Omental fat pad (tissue), 4 donors: ENCODE measurements around the gene ATP2A3. TPM values are rescaled to one million over a fixed set of nuclear protein-coding genes. Genes with fewer than 3 reads are reported as not detected.

Experiments used
- ATAC-seq: fragments of 150-250 bp; one replicate; pipeline ENCODE4 v1.9.1; 2016; ENCODE audit warnings: mild to moderate bottlenecking, moderate library complexity; ENCODE audit not compliant: low FRiP score
- DNase-seq: peaks from one replicate; pipeline ENCODE4 v3.0.0-alpha.2; 2019; ENCODE audit warnings: low spot score
- CTCF ChIP-seq, 3 donors: fragments of 450-650 bp; IDR thresholded peaks; one replicate each; pipeline ENCODE4 v1.5.1; 2016 to 2017; ENCODE audit warnings: antibody characterized with exemption in 3 of 3, mild to moderate bottlenecking in 3 of 3, moderate library complexity in 2 of 3
- total RNA-seq, 4 donors: library from RNA; depleted of rRNA; stranded (reverse); fragments of >200 nt; gene quantifications; one replicate each; pipeline ENCODE4 v1.1.0, GENCODE V29; 2016

ATP2A3 gene
- total RNA-seq, 4 donors from 2014 or later, result 2.9 to 12.3 (median 5.5) TPM

DNA sequence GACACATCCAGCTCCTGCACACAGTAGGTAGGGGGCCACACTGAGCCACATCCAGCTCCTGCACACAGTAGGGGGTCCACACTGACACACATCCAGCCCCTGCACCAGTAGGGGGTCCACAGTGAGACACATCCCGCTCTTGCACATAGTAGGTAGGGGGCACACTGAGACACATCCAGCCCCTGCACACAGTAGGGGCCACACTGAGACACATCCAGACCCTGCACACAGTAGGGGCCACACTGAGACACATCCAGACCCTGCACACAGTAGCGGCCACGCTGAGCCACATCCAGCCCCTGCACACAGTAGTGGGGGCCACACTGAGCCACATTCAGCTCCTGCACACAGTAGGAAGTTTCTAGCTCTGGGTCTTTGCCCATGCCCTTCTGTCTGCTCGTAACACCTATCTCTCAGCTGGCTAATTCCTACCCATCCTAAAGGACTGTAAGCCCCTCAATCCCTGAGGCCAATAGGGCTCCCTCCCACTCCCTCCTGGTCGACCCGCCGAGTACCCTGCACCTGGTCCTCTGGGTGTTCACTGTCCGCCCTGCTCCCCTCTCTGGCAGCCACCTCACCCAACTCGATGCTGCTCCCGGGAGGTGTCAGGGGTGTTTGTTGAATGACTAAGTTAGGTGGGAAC lies 9.4 kb upstream of the ATP2A3 start:
- no peak for ATAC-seq
- no peak for TF ChIP-seq CTCF (IDR thresholded peaks at IDR 0.05)
- DNase-seq, result no peak

DNA sequence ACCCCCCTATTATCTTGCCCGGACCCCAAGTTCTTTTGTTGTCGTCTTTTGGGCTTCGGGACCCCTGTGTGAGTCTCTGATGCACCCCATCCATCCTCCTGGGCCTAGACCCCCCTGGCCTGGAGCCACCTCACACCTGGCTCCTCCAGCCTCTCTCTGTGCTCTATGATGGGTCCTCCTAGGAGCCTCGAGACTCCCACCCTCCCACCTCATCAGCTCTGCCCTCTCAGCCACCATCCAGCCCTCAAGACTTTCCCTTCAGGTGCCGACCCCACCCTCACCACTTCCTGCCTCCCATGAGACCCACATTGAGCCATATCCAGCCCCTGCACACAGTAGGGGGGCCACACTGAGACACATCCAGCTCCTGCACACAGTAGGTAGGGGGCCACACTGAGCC lies 8.7 kb upstream of the ATP2A3 start:
- TF ChIP-seq CTCF (IDR thresholded peaks at IDR 0.05), result no peak
- no peak for ATAC-seq
- no peak for DNase-seq

DNA sequence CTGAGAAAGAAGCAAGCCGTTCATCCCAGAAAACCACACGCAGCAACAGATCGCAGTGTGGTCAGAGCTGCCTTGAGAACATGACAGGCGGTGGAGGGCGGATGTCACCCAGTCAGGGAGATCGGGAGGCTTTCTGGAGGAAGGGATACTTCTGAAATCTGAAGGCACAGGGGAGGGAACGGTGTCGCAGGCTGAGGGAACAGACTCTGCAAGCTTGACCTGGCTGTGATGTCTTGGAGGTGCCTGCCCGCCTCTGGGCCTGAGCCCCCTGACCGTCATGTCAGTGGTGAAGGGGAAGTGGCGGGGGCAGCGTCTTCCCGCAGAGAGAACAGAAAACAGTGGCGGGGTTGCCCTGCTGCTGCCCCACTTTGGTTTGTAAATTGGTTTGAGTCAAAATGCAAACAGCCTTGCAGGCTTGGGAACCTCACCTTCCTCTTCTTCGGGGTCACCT lies 8.1 kb upstream of the ATP2A3 start:
- no peak for ATAC-seq
- no peak for TF ChIP-seq CTCF (IDR thresholded peaks at IDR 0.05)
- no peak for DNase-seq

DNA sequence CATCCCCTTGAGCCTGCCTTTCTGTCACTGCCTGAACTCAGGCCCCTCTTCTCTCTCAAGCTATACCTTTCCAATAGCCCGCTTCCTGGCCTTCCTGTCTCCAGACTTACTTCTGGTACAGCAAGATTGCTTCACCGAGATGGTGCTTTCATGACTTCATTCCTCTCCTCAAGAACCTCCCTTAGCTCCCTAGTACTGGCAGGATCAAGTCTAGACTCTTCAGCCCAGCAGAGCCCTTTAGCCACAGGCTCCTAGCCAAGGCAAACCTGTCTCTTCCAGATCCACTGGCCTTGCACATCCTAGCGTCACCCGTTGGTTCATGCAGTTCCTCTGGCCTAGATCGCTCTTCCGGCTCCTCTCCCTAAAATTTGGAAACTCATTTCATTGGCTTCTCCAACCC lies 6.4 kb upstream of the ATP2A3 start:
- no peak for TF ChIP-seq CTCF (IDR thresholded peaks at IDR 0.05)
- no peak for ATAC-seq
- no peak for DNase-seq

DNA sequence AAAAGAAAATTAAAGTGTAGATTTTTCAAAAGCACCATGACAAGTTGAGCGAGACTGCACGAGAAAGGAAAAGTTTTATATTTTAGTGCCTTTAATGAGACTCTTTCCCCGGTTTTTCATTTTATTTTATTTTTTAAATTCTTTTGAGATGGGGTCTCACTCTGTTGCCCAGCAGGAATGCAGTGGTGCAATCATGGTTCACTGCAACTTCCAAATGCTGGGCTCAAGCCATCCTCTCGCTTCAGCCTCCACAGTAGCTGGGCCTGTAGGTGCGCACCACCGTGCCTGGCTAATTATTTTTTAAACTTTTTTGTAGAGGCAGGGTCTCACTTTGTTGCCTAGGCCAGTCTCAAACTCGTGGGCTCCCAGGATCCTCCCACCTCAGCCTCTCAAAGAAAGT lies 5.7 kb upstream of the ATP2A3 start:
- TF ChIP-seq CTCF (IDR thresholded peaks at IDR 0.05), result no peak
- DNase-seq (no peak), ATAC-seq (no peak)

GRCh38 chr17:3968886-3969524 lies 4.8 kb upstream of the ATP2A3 start:
- no peak for ATAC-seq
- TF ChIP-seq CTCF (IDR thresholded peaks at IDR 0.05), result no peak
- no peak for DNase-seq

- no peak for ATAC-seq
- no peak for TF ChIP-seq CTCF (IDR thresholded peaks at IDR 0.05)
- no peak for DNase-seq
Measured at GRCh38 chr17:3968015-3968414, 3.8 kb upstream of the ATP2A3 start.
